Testis (tissue), 3 donors: ENCODE measurements around the gene KDM4C. TPM values are rescaled to one million over a fixed set of nuclear protein-coding genes. Genes with fewer than 3 reads are reported as not detected.

Source experiments
- DNase-seq: peaks from one replicate; pipeline ENCODE4 v3.0.0-alpha.2; 2019
- H3K27ac ChIP-seq, 2 donors: fragments of 200-600 bp; sonication (generic); one replicate each; pipeline ENCODE4 v1.5.1; 2019
- H3K27me3 ChIP-seq: fragments of 200-600 bp; sonication (generic); one replicate; pipeline ENCODE4 v1.5.1; 2019
- H3K36me3 ChIP-seq: fragments of 200-600 bp; sonication (generic); one replicate; pipeline ENCODE4 v1.5.1; 2017; ENCODE audit warnings: low read depth; ENCODE audit errors: missing control alignments
- H3K4me1 ChIP-seq: fragments of 200-600 bp; sonication (generic); one replicate; pipeline ENCODE4 v1.5.1; 2019
- H3K4me3 ChIP-seq, 2 donors: fragments of 200-600 bp; sonication (generic); one replicate each; pipeline ENCODE4 v1.5.1; 2017 to 2019
- H3K9me3 ChIP-seq: fragments of 200-600 bp; sonication (generic); one replicate; pipeline ENCODE4 v1.5.1; 2017
- POLR2A ChIP-seq: fragments of 450-650 bp; IDR thresholded peaks from one replicate; pipeline ENCODE4 v1.6.1; 2017; ENCODE audit warnings: antibody characterized with exemption, mild to moderate bottlenecking, moderate library complexity
- WGBS, 2 donors: methylation state at CpG; one replicate each; pipeline ENCODE4 v1.1.5; 2018; 5-methylcytosine and 5-hydroxymethylcytosine counted together
- intact Hi-C: fragments of 100-400 bp; cut with DNase I; formaldehyde crosslinking; loops from one replicate; pipeline ENCODE4 v1.15.1; 2023; ENCODE audit warnings: low total_unique reads
- polyA plus RNA-seq: library from polyadenylated mRNA; stranded (reverse); fragments of 350-450 nt; fragmentation: Illumina TruSeq; extraction: RNeasy Lipid Tissue Mini Kit (QIAGEN cat#74804); gene quantifications from one replicate; pipeline ENCODE4 v1.2.3, GENCODE V29; 2014; ENCODE audit warnings: low read depth, low replicate concordance; ENCODE audit not compliant: insufficient read depth
- total RNA-seq, 2 donors: library from RNA; depleted of rRNA; stranded (reverse); fragments of >200 nt; gene quantifications; one replicate each; pipeline ENCODE4 v1.2.3, GENCODE V29; 2016
- TF ChIP-seq, protein P1 (sequence below), 3 experiments: fragments of 450-650 bp in 2 of 3; fragments of 200-600 bp in 1 of 3; sonication (generic) in 1 of 3; IDR thresholded peaks; one replicate each; pipeline ENCODE4 v1.5.1; 2016 to 2019; ENCODE audit warnings: antibody characterized with exemption in 3 of 3, mild to moderate bottlenecking in 2 of 3, moderate library complexity in 1 of 3

KDM4C gene
- total and polyA plus RNA-seq, 3 donors from 2014 or later = 16.7 to 58.8 (median 48.8) TPM

- Histone ChIP-seq H3K36me3 (no peaks in the 10 kb centered on the region), H3K4me3 (no peak overlapping the region), H3K9me3 (no peaks in the 10 kb centered on the region), H3K27ac (no peak overlapping the region), H3K27me3 (no peaks in the 10 kb centered on the region), H3K4me1 (no peaks in the 10 kb centered on the region)
- TF ChIP-seq, protein P1, sequence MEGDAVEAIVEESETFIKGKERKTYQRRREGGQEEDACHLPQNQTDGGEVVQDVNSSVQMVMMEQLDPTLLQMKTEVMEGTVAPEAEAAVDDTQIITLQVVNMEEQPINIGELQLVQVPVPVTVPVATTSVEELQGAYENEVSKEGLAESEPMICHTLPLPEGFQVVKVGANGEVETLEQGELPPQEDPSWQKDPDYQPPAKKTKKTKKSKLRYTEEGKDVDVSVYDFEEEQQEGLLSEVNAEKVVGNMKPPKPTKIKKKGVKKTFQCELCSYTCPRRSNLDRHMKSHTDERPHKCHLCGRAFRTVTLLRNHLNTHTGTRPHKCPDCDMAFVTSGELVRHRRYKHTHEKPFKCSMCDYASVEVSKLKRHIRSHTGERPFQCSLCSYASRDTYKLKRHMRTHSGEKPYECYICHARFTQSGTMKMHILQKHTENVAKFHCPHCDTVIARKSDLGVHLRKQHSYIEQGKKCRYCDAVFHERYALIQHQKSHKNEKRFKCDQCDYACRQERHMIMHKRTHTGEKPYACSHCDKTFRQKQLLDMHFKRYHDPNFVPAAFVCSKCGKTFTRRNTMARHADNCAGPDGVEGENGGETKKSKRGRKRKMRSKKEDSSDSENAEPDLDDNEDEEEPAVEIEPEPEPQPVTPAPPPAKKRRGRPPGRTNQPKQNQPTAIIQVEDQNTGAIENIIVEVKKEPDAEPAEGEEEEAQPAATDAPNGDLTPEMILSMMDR (IDR thresholded peaks at IDR 0.05) = no peak
- no peak for TF ChIP-seq POLR2A
- 93 to 94% methylated on average over 3 of the region's 3 CpGs for WGBS, 2 donors
- no peak for DNase-seq
- intact Hi-C loops = no loop called here
Observed at GRCh38 chr9:7086389-7086788, 328.6 kb downstream of the KDM4C start.

DNA sequence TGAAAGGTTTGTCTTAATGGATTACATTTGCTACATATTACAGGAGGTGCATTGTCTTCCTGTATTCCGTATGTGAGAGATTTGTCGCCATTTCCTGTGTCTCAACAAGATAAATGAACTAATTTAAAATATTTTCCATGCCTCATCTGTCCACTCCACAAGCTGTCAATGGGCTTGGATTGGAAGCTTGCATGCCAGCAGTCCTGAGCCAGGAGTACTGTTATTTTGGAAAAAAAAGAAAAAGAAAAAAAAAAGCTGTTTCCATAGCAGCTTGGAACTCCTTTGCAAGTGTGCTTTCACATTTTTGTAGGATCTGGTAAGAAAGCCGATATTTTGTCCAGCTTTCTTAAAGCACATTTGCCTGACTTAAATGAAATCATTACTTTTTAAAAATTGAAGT lies 330.8 kb downstream of the KDM4C start:
- Histone ChIP-seq H3K27me3 (no peaks in the 10 kb centered on the region), H3K36me3 (no peaks in the 10 kb centered on the region), H3K27ac (no peak overlapping the region), H3K9me3 (no peaks in the 10 kb centered on the region), H3K4me3 (no peak overlapping the region), H3K4me1 (no peaks in the 10 kb centered on the region)
- intact Hi-C loops = no loop called here
- WGBS, 2 donors = 42 to 58% methylated on average over 3 of the region's 3 CpGs
- TF ChIP-seq POLR2A = no peak
- TF ChIP-seq, protein P1 (IDR thresholded peaks at IDR 0.05) = no peak
- DNase-seq = no peak

DNA sequence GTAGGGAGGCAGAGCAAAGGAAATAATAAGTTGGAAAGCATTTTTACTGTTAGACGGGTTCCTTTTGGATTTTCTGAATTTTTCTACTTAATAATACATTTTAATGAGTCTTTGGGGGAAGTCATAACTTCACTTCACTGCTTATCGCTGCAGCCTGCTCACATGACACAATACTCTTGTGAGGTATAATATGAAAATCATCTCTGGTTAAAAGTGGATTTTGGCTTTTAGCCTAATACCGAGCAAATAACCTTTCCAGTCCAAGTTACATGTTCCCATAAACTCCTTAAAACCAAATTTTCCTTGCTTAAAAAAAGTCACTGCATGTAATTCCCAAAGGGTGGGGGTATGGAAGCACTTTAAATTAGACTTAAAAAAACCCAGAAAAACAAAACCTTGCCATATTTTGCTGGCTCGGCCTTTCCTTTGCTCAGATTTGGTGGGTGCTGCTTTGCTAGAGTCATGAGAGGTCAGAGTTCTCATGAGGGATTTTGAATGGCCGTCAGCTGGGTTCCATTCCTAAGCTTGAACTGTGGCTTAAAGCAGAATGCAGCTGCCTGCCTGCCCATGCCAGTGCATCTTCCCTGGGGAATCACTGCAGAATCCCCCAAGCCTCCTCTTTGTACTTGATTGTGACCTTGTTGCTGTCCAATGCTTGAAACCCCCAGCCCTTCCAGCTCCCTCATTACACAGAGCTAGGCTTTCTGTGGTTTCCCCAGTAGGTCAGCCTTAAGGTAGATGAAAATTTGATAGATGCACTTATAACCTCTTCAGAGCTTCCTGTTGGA lies 331.8 kb downstream of the KDM4C start:
- TF ChIP-seq, protein P1 (IDR thresholded peaks at IDR 0.05) = no peak
- TF ChIP-seq POLR2A = no peak
- WGBS, 2 donors = 51 to 60% methylated on average over 5 of the region's 5 CpGs
- intact Hi-C loops = no loop called here
- Histone ChIP-seq H3K36me3 (no peaks in the 10 kb centered on the region), H3K27ac (no peak overlapping the region), H3K27me3 (no peaks in the 10 kb centered on the region), H3K4me3 (no peak overlapping the region), H3K9me3 (no peaks in the 10 kb centered on the region), H3K4me1 (no peaks in the 10 kb centered on the region)
- peak; percentile 19 for DNase-seq

GRCh38 chr9:7093040-7093439 lies 335.3 kb downstream of the KDM4C start:
- Histone ChIP-seq H3K4me3 (no peak overlapping the region), H3K27ac (no peak overlapping the region), H3K36me3 (no peaks in the 10 kb centered on the region), H3K4me1 (no peaks in the 10 kb centered on the region), H3K27me3 (no peaks in the 10 kb centered on the region), H3K9me3 (no peaks in the 10 kb centered on the region)
- WGBS, 2 donors = 82 to 86% methylated on average over 4 of the region's 4 CpGs
- DNase-seq = no peak
- no peak for TF ChIP-seq POLR2A
- TF ChIP-seq, protein P1 (IDR thresholded peaks at IDR 0.05) = no peak
- intact Hi-C loops = no loop called here

- DNase-seq = peak; percentile 37
- H3K4me1 ChIP-seq = no peaks in the 10 kb centered on the region
- 86 to 94% methylated on average over 2 of the region's 2 CpGs for WGBS, 2 donors
Observed at GRCh38 chr9:7094052-7094451, 336.3 kb downstream of the KDM4C start.

More at GRCh38 chr9:7094052-7094451, 336.3 kb downstream of the KDM4C start:
- Histone ChIP-seq H3K36me3 (no peaks in the 10 kb centered on the region), H3K9me3 (no peaks in the 10 kb centered on the region), H3K27ac (no peak overlapping the region), H3K4me3 (no peak overlapping the region), H3K27me3 (no peaks in the 10 kb centered on the region)
- intact Hi-C loops = no loop called here
- TF ChIP-seq, protein P1 (IDR thresholded peaks at IDR 0.05) = peak in 2 of 3 experiments; percentile 24 to 34
- no peak for TF ChIP-seq POLR2A
